Measurements from ENCODE around the gene LMO4. TPM values are rescaled to one million over a fixed set of nuclear protein-coding genes. Genes with fewer than 3 reads are reported as not detected.

The LMO4 gene
- total and polyA plus RNA-seq, 4 donors, result 16.8 to 23.2 (median 17.8) TPM

DNA sequence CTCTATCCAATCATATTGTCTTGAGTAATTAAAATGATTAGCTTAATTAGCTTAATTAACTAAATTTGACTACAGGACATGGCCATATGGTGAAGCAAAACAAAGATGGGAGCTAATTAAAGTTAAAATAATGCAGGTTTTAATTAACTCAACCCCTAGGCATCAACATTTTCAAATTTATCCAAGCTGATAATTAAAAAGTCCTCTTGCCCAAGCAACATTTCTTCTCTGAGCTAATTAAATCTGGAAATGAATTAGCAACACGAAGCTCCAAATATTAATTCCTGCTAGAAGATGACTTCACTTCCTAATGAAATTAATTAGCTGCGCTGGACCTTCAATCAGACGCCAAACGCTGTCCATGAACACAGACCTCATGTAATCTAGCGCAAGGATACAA lies 27.9 kb downstream of the LMO4 start:
- Histone ChIP-seq H3K4me3 (ENCODE audit: low read depth in 1 of 3, low read length in 3 of 3) (no peak overlapping the region), H3K9ac (ENCODE audit: low read depth in 1 of 2, low read length in 2 of 2) (no peak overlapping the region), H3K36me3 (ENCODE audit: control insufficient read depth in 4 of 4, insufficient read depth in 3 of 4, low read depth in 1 of 4, low read length in 3 of 4) (no peaks in the 10 kb centered on the region), H3K27ac (ENCODE audit: low read depth in 1 of 2, low read length in 2 of 2) (no peak overlapping the region), H3K9me3 (ENCODE audit: control insufficient read depth in 4 of 4, low read length in 3 of 4) (no peaks in the 10 kb centered on the region), H3K4me1 (ENCODE audit: control insufficient read depth in 4 of 4, insufficient read depth in 4 of 4, low read length in 3 of 4) (no peaks in the 10 kb centered on the region), H3K27me3 (ENCODE audit: control insufficient read depth in 4 of 4, insufficient read depth in 4 of 4, low read length in 3 of 4) (no peaks in the 10 kb centered on the region)
- TF ChIP-seq, protein P1, sequence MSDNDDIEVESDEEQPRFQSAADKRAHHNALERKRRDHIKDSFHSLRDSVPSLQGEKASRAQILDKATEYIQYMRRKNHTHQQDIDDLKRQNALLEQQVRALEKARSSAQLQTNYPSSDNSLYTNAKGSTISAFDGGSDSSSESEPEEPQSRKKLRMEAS (IDR thresholded peaks at IDR 0.05), result no peak
- TF ChIP-seq NR2F2 (IDR thresholded peaks at IDR 0.05) (no peak), RXRA (IDR thresholded peaks at IDR 0.05) (no peak)
- TF ChIP-seq, protein P2, sequence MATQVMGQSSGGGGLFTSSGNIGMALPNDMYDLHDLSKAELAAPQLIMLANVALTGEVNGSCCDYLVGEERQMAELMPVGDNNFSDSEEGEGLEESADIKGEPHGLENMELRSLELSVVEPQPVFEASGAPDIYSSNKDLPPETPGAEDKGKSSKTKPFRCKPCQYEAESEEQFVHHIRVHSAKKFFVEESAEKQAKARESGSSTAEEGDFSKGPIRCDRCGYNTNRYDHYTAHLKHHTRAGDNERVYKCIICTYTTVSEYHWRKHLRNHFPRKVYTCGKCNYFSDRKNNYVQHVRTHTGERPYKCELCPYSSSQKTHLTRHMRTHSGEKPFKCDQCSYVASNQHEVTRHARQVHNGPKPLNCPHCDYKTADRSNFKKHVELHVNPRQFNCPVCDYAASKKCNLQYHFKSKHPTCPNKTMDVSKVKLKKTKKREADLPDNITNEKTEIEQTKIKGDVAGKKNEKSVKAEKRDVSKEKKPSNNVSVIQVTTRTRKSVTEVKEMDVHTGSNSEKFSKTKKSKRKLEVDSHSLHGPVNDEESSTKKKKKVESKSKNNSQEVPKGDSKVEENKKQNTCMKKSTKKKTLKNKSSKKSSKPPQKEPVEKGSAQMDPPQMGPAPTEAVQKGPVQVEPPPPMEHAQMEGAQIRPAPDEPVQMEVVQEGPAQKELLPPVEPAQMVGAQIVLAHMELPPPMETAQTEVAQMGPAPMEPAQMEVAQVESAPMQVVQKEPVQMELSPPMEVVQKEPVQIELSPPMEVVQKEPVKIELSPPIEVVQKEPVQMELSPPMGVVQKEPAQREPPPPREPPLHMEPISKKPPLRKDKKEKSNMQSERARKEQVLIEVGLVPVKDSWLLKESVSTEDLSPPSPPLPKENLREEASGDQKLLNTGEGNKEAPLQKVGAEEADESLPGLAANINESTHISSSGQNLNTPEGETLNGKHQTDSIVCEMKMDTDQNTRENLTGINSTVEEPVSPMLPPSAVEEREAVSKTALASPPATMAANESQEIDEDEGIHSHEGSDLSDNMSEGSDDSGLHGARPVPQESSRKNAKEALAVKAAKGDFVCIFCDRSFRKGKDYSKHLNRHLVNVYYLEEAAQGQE (IDR thresholded peaks at IDR 0.05), result no peak
- 94% methylated on average over 5 of the region's 5 CpGs for WGBS
- no peak for DNase-seq (ENCODE audit: low spot score)

DNA sequence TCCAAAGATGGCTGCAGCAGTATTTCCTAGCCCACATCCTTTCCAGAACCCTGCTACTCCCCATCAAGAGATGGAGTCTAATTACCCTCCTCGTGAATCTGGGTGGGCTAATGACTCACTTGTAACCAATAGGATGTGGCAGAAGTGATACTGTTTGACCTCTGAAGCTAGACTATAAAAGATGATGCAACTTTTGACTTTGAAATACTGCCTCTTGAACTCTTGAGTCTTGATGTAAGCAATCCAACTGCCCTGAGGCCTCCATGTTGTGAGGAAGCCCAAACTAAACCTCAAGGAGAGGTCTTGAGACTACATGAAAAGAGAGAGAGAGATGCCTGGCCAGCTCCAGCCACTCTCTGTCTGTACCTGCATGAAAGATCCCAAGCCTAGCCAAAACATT lies 29.5 kb downstream of the LMO4 start:
- TF ChIP-seq TAF1 (conservative IDR thresholded peaks at IDR 0.05), result no peak
- no peak for TF ChIP-seq RXRA (IDR thresholded peaks at IDR 0.05)
- TF ChIP-seq NR2F2 (IDR thresholded peaks at IDR 0.05), result no peak
- no peak for TF ChIP-seq SP1 (IDR thresholded peaks at IDR 0.05)
- no peak for TF ChIP-seq FOXA1 (IDR thresholded peaks at IDR 0.05)
- no peak for TF ChIP-seq RAD21 (IDR thresholded peaks at IDR 0.05)
- TF ChIP-seq, protein P2 (IDR thresholded peaks at IDR 0.05), result no peak
- TF ChIP-seq, protein P1 (IDR thresholded peaks at IDR 0.05), result no peak
- TF ChIP-seq, protein P3, sequence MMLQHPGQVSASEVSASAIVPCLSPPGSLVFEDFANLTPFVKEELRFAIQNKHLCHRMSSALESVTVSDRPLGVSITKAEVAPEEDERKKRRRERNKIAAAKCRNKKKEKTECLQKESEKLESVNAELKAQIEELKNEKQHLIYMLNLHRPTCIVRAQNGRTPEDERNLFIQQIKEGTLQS (IDR thresholded peaks at IDR 0.05), result no peak
- TF ChIP-seq FOXA2 (IDR thresholded peaks at IDR 0.05), result no peak
- TF ChIP-seq, protein P4, sequence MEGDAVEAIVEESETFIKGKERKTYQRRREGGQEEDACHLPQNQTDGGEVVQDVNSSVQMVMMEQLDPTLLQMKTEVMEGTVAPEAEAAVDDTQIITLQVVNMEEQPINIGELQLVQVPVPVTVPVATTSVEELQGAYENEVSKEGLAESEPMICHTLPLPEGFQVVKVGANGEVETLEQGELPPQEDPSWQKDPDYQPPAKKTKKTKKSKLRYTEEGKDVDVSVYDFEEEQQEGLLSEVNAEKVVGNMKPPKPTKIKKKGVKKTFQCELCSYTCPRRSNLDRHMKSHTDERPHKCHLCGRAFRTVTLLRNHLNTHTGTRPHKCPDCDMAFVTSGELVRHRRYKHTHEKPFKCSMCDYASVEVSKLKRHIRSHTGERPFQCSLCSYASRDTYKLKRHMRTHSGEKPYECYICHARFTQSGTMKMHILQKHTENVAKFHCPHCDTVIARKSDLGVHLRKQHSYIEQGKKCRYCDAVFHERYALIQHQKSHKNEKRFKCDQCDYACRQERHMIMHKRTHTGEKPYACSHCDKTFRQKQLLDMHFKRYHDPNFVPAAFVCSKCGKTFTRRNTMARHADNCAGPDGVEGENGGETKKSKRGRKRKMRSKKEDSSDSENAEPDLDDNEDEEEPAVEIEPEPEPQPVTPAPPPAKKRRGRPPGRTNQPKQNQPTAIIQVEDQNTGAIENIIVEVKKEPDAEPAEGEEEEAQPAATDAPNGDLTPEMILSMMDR (IDR thresholded peaks at IDR 0.05; ENCODE audit: low read depth, low read length, missing input control), result no peak
- no peak for TF ChIP-seq YY1 (IDR thresholded peaks at IDR 0.05)

More for the DNA sequence above, 29.5 kb downstream of the LMO4 start:
- Histone ChIP-seq H3K27ac (ENCODE audit: low read depth in 1 of 2, low read length in 2 of 2) (no peak overlapping the region), H3K36me3 (ENCODE audit: control insufficient read depth in 4 of 4, insufficient read depth in 3 of 4, low read depth in 1 of 4, low read length in 3 of 4) (no peaks in the 10 kb centered on the region), H3K27me3 (ENCODE audit: control insufficient read depth in 4 of 4, insufficient read depth in 4 of 4, low read length in 3 of 4) (no peaks in the 10 kb centered on the region), H3K9ac (ENCODE audit: low read depth in 1 of 2, low read length in 2 of 2) (no peak overlapping the region), H3K9me3 (ENCODE audit: control insufficient read depth in 4 of 4, low read length in 3 of 4) (no peaks in the 10 kb centered on the region), H3K4me1 (ENCODE audit: control insufficient read depth in 4 of 4, insufficient read depth in 4 of 4, low read length in 3 of 4) (peaks cover 0 to 10% (median 9%) of the 10 kb centered on the region in 4 donors), H3K4me3 (ENCODE audit: low read depth in 1 of 3, low read length in 3 of 3) (no peak overlapping the region)
- WGBS, result 93% methylated on average over 1 of the region's 1 CpG
- DNase-seq (ENCODE audit: low spot score), result no peak
